ACC112 (cell line): ENCODE results near the gene KCNAB2.

Source experiments
- H2AFZ ChIP-seq: fragments of 200-600 bp; sonication (generic); one replicate; pipeline ENCODE4 v1.6.0; 2017; ENCODE audit warnings: antibody characterized with exemption, low read length; ENCODE audit not compliant: unreplicated experiment
- H3K27ac ChIP-seq: fragments of 200-600 bp; sonication (generic); 2 replicates; pipeline ENCODE4 v1.5.1; 2014; ENCODE audit warnings: low read depth, mild to moderate bottlenecking, antibody characterized with exemption, low read length, moderate library complexity
- H3K27me3 ChIP-seq: fragments of 200-600 bp; sonication (generic); 2 replicates; pipeline ENCODE4 v1.6.1; 2014; ENCODE audit warnings: mild to moderate bottlenecking, antibody characterized with exemption, low read length, moderate library complexity, mixed read lengths; ENCODE audit not compliant: insufficient read depth
- H3K36me3 ChIP-seq: fragments of 200-600 bp; sonication (generic); 2 replicates; pipeline ENCODE4 v1.6.1; 2016; ENCODE audit warnings: mild to moderate bottlenecking, antibody characterized with exemption, low read length, moderate library complexity, mixed read lengths; ENCODE audit not compliant: insufficient read depth
- H3K4me1 ChIP-seq: fragments of 200-600 bp; sonication (generic); one replicate; pipeline ENCODE4 v1.6.1; 2016; ENCODE audit warnings: low read length, mixed read lengths; ENCODE audit not compliant: insufficient read depth, unreplicated experiment, control insufficient read depth
- H3K4me3 ChIP-seq: fragments of 200-600 bp; sonication (generic); 2 replicates; pipeline ENCODE4 v1.5.1; 2014; ENCODE audit warnings: mild to moderate bottlenecking, low read depth, low read length
- H3K79me2 ChIP-seq: fragments of 200-600 bp; sonication (generic); one replicate; pipeline ENCODE4 v1.6.0; 2016; ENCODE audit warnings: low read length; ENCODE audit not compliant: control insufficient read depth, unreplicated experiment, insufficient read depth

KCNAB2 gene

DNA sequence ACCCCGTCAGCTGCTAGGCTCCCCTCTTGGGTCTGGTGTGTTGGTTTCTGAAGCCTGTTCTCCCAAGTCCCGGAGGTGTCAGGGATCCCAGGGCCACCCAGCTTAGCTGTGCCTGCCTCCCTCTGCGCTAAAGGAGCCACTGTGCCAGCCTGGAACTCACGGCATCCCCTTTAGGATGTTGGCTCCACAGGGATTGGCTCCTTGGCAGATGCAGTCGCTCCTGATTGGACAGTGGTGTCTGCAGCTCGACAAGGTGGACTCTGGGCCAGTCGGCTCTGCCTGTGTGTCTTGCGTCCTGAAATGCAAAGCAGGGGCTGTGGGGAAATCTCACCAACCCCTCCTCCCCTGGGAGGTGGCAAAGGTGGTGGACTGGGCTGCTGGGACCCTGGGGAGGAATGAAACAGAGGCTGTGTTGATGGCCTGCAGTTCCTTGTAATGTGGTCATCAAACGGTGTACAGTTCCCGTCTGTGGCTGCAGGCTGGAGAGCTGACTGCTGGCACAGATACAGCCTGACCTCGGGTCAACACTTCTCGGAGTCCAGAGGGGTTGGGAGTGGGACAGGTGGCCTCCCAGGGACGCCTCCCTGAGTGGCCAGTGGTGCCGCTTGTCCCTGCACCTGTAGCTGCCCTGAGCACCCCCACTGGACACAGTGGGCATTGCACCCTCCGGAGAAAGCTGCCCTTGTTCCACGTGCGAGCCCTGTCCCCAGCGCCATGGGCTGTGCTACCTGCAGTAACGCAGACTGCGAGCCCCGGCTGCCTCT is 11.5 kb upstream of the KCNAB2 start:
- H3K4me3 ChIP-seq = no peak overlapping the region
- no peaks in the 10 kb centered on the region; the same call in 1 of the 2 replicates for H3K27me3 ChIP-seq
- no peaks in the 10 kb centered on the region for H3K36me3 ChIP-seq
- H3K4me1 ChIP-seq = peaks cover 13% of the 10 kb centered on the region
- no peak overlapping the region for H3K27ac ChIP-seq
- no peak overlapping the region for H2AFZ ChIP-seq
- no peaks in the 10 kb centered on the region for H3K79me2 ChIP-seq

DNA sequence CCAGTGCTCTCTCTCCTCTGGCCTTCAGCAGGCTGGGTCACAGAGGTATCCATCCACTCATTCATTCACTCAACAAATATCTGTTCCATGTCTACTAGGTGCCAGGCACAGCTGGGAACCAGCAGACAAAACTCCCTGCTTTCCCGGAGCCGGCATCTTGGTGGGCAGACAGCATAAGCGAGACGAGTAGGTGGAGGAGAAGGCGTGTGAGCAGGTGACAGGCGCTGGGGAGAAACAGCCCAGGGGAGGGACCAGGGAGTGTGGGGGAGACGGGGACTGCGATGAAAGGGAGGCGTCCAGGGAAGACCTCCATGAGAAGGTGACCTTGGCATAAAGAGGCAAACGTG is 11.0 kb upstream of the KCNAB2 start:
- Histone ChIP-seq H3K27ac (no peak overlapping the region), H3K79me2 (no peaks in the 10 kb centered on the region), H3K27me3 (no peaks in the 10 kb centered on the region; the same call in 1 of the 2 replicates), H2AFZ (no peak overlapping the region), H3K36me3 (no peaks in the 10 kb centered on the region), H3K4me3 (no peak overlapping the region), H3K4me1 (peaks cover 13% of the 10 kb centered on the region)

DNA sequence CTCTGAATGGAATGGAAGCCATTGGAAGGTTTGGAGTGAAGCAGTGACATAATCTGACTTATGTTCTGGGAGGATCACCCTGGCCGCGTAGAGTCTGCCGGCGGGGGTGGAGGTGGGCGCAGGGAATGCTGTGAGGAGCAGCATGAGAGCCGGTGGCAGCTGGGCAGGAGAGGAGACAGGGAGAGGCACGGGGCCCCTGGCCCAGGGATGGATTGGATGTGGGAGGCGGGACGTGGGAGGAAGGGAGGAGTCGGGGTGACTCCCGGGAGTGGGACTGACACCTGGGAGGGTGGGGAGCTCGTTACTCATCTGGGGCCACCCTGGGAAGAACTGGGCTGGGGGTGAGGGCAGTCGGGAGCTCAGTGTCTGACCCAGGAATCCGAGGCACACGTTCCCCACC is 10.4 kb upstream of the KCNAB2 start:
- Histone ChIP-seq H3K36me3 (no peaks in the 10 kb centered on the region), H3K4me1 (peaks cover 13% of the 10 kb centered on the region), H3K79me2 (no peaks in the 10 kb centered on the region)

DNA sequence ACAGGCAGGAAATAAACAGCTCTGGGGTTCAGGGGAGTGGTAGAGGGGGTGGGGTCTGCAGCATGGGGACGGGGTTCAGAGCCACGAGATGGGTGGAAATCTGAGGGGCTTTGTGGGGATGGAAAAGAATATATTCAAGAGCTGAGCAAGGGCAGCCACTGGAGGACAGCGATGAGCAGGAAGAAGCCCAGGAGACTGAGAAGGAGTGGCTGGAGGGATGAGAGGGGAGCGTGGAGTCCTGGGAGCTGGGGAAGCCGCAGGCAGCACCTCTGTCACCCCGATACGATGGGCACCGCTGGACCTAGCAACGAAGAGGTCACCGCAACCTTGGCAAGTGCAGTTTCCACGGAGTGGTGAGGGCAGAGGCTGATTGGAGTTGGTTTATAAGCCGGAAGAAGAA is 10.0 kb upstream of the KCNAB2 start:
- Histone ChIP-seq H3K4me1 (peaks cover 13% of the 10 kb centered on the region), H3K79me2 (no peaks in the 10 kb centered on the region), H3K36me3 (no peaks in the 10 kb centered on the region), H3K4me3 (no peak overlapping the region), H3K27ac (no peak overlapping the region), H3K27me3 (no peaks in the 10 kb centered on the region; the same call in 1 of the 2 replicates), H2AFZ (no peak overlapping the region)

More for the DNA sequence above, 10.4 kb upstream of the KCNAB2 start:
- no peak overlapping the region for H3K27ac ChIP-seq
- no peaks in the 10 kb centered on the region; the same call in 1 of the 2 replicates for H3K27me3 ChIP-seq
- H2AFZ ChIP-seq = no peak overlapping the region
- H3K4me3 ChIP-seq = no peak overlapping the region

DNA sequence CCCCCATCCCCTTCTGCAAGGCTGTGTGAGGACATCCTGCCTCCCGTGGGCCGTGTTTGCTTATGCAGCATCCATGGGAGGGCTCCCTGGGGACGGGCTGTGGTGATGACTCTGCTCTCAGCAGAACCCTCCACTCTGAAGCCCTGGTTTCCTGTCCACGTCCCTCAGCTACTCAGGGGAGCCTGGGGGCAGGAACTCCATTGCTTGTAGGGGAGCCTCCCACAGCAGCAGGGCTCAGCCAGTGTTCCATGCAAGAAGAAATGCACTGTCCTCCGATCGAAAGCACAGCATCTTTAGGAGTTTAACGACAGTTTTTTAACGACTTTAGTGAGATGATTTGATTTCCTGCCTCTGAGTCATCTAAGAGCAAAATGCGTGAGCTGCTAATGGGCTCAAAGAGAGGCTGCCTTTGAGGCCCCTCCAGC is 8.3 kb upstream of the KCNAB2 start:
- Histone ChIP-seq H2AFZ (no peak overlapping the region), H3K36me3 (no peaks in the 10 kb centered on the region), H3K27ac (peak overlapping the region; percentile 50; the same call in 1 of the 2 replicates), H3K79me2 (no peaks in the 10 kb centered on the region), H3K4me1 (peaks cover 13% of the 10 kb centered on the region), H3K27me3 (no peaks in the 10 kb centered on the region; the same call in 1 of the 2 replicates), H3K4me3 (no peak overlapping the region)

DNA sequence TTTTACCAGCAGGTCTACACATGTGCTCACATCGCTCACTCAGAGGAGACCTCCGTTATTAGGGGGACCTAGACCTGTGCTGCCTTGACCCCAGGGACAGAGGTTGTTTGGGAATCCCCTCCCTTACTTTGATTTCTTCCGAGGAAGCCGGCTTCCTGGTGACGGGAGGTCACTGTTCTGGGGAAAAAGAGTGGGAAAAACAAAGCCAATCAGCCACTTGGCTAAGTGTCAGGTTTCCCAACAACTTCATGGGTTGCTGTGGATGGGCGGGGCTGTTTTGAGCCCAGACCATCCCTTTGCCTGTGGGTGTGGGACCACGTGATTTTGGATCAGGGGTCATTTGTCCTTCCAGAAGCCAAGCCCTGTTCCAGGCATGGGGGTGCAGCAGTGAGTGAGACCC is 7.1 kb upstream of the KCNAB2 start:
- Histone ChIP-seq H3K4me3 (no peak overlapping the region), H3K4me1 (peaks cover 13% of the 10 kb centered on the region), H3K27me3 (no peaks in the 10 kb centered on the region; the same call in 1 of the 2 replicates), H3K79me2 (no peaks in the 10 kb centered on the region), H3K27ac (no peak overlapping the region), H3K36me3 (no peaks in the 10 kb centered on the region), H2AFZ (no peak overlapping the region)

DNA sequence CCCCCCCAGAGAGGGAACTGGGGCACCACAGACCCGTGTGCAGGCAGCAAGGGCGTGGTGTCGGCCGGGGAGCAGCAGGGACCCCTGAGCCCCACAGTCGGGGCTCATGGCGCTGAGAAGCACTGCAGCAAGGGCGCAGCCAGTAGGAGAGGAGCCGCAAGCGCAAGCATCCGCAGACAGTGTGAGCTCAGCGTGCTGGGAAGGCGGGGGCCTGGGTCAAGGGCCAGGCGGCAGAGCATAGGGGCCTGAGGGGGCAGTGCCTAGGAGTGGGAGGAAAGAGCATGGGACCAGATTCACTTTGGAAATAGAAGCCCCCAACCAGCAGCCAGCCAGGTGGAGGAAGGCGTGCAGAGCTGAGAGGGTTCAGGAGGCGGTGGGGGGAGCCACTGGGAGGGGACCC is 6.7 kb upstream of the KCNAB2 start:
- peaks cover 13% of the 10 kb centered on the region for H3K4me1 ChIP-seq
- no peak overlapping the region for H2AFZ ChIP-seq
- H3K4me3 ChIP-seq = no peak overlapping the region
- no peak overlapping the region for H3K27ac ChIP-seq
- H3K79me2 ChIP-seq = no peaks in the 10 kb centered on the region
- no peaks in the 10 kb centered on the region for H3K36me3 ChIP-seq
- H3K27me3 ChIP-seq = no peaks in the 10 kb centered on the region; the same call in 1 of the 2 replicates

DNA sequence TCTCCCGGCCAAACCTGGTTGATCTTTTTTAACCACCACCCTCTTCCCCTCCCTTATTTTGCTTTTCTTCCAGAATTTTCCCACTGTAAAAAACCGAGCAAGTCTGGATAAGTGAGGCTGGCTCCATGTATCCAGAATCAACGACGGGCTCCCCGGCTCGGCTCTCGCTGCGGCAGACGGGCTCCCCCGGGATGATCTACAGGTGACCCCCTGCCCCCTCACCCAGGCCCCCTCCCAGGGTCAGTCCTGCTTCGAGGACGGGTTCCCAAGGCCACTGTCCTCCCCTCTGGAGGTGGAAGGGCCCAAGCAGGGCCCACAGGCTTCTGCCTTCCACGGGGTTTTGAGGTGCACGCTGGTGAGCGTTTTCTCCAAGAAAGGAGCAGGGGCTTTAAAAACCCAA is 5.2 kb upstream of the KCNAB2 start:
- Histone ChIP-seq H3K36me3 (no peaks in the 10 kb centered on the region), H3K27ac (no peak overlapping the region), H3K79me2 (no peaks in the 10 kb centered on the region), H3K4me1 (peaks cover 13% of the 10 kb centered on the region), H3K27me3 (no peaks in the 10 kb centered on the region), H3K4me3 (no peak overlapping the region), H2AFZ (no peak overlapping the region)

DNA sequence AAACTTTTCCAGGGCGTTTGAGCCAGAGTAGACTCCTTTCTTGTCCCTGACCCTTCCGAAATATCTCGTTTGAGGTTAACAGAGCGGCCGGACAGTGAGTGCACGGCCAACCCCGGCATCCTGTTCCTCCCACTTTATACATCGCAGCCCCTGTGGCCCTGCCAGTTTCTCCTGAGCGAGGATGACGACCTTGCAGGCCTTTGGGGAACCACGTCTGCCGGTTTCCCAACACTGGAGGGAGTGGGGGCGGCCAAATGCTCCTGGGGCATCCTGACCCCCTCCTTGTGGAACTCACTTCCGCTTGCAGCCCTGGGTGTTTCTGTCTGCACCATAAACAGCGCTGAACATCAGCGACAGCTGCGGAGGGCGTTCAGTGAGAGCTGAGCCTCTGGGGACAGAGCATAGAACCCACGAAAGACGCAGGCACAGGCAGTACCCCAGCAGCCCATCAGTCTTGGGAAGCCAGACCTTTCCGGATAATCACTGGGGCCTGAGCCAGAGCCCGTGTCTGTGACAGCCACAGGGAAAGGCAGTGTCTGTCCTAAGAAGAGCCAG is 4.8 kb upstream of the KCNAB2 start:
- no peaks in the 10 kb centered on the region for H3K79me2 ChIP-seq
- no peak overlapping the region for H3K4me3 ChIP-seq
- H3K36me3 ChIP-seq = no peaks in the 10 kb centered on the region
- peaks cover 13% of the 10 kb centered on the region for H3K4me1 ChIP-seq
- H2AFZ ChIP-seq = no peak overlapping the region
- H3K27me3 ChIP-seq = no peaks in the 10 kb centered on the region
- no peak overlapping the region for H3K27ac ChIP-seq

DNA sequence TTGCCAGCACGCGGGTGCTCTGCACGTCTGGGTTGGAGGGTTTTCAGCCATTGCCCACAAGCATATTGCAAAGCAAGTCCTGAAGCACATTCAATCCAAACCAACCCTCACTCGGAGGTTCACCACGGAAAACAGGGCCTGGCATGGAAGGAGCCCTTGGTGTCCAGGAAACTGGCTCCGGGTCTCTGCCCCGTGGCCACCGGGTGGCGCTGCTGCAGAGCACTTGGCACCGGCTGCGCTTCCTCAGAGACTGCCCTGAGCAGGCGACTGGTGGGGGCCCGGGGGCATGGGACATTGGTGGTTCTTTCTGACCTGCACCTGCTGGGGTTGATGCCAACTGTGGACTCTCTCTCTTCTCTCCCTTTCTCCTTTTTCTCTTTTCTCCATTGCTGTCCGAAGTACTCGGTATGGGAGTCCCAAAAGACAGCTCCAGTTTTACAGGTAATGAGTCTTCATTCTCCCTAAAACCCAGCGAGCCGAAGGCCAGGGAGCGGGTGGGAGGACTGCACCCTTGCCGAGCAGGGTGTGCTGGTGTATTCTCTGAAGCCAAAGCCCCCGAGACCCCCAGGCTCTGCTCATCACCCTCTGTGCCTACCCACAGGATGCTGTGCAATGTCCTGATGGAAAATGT is 4.1 kb upstream of the KCNAB2 start:
- Histone ChIP-seq H3K4me1 (peaks cover 12% of the 10 kb centered on the region), H3K27me3 (no peaks in the 10 kb centered on the region), H3K4me3 (no peak overlapping the region), H3K36me3 (no peaks in the 10 kb centered on the region), H3K79me2 (no peaks in the 10 kb centered on the region), H2AFZ (no peak overlapping the region), H3K27ac (no peak overlapping the region)

DNA sequence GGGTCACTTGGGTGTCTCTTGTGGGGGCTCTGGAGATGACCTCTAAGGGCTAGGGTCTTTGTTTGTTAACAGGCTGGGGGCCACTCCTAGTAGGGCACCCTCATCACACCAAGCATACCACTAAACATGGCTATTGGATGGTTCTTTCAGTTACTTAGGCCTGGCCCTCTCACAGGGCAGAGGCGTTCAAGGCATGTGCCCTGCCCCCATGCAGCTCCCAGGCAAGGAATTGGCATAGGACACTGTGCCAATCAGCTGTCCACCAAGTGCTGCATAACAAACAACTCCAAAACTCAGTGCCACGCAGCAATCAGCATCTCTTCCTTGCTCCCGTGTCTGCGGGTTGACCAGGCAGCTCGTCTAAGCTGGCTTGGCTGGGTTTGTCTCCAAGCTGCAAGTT is 2.1 kb upstream of the KCNAB2 start:
- no peaks in the 10 kb centered on the region for H3K27me3 ChIP-seq
- H3K4me1 ChIP-seq = no peaks in the 10 kb centered on the region
- no peak overlapping the region for H2AFZ ChIP-seq
- no peak overlapping the region for H3K27ac ChIP-seq
- H3K4me3 ChIP-seq = no peak overlapping the region
- no peaks in the 10 kb centered on the region for H3K79me2 ChIP-seq
- H3K36me3 ChIP-seq = no peaks in the 10 kb centered on the region
